Upper lobe of right lung (tissue), 1 donor: ENCODE data around the gene TMPRSS11A. TPM values are rescaled to one million over a fixed set of nuclear protein-coding genes. Genes with fewer than 3 reads are reported as not detected.

ENCODE experiments used
- ATAC-seq: fragments of 200-7000 bp; cut with Tn5 transposase; one replicate; pipeline ENCODE4 v1.9.1; 2020; ENCODE audit warnings: mild to moderate bottlenecking, moderate library complexity
- DNase-seq: peaks from one replicate; pipeline ENCODE4 v3.0.0-alpha.2; 2020
- H3K27ac ChIP-seq: fragments of 200-600 bp; one replicate; pipeline ENCODE4 v1.8.0; 2022
- H3K27me3 ChIP-seq: fragments of 200-600 bp; one replicate; pipeline ENCODE4 v1.8.0; 2022; ENCODE audit warnings: mild to moderate bottlenecking
- H3K36me3 ChIP-seq: fragments of 200-600 bp; one replicate; pipeline ENCODE4 v1.8.0; 2022
- H3K4me1 ChIP-seq: fragments of 200-600 bp; one replicate; pipeline ENCODE4 v1.8.0; 2022
- H3K4me3 ChIP-seq: fragments of 200-600 bp; one replicate; pipeline ENCODE4 v1.8.0; 2022; ENCODE audit warnings: mild to moderate bottlenecking
- H3K9me3 ChIP-seq: fragments of 200-600 bp; one replicate; pipeline ENCODE4 v1.8.0; 2022
- CTCF ChIP-seq: fragments of 200-600 bp; IDR thresholded peaks from one replicate; pipeline ENCODE4 v1.8.0; 2022; ENCODE audit warnings: antibody characterized with exemption
- intact Hi-C: fragments of 100-400 bp; cut with DNase I; formaldehyde crosslinking; loops from one replicate; pipeline ENCODE4 v1.11.0; 2022
- total RNA-seq: library from RNA; stranded (reverse); fragmentation: NEBNext Ultra II Directional; extraction: Animal tissue kit (Norgen Biotek cat#: 25700); gene quantifications from one replicate; pipeline ENCODE4 v1.2.1, GENCODE V29; 2021
- donor health status: DM: no; HTN: yes; CAD: no; lungs with severe emphysema.

The TMPRSS11A gene
- total RNA-seq, 1 donor from 2014 or later = not detected

- H3K4me1 ChIP-seq = no peaks in the 10 kb centered on the region
- intact Hi-C loops = no loop called here
- H3K27ac ChIP-seq = no peak overlapping the region
- H3K27me3 ChIP-seq = no peaks in the 10 kb centered on the region
- H3K4me3 ChIP-seq = no peak overlapping the region
- DNase-seq = no peak
- no peaks in the 10 kb centered on the region for H3K9me3 ChIP-seq
- no peaks in the 10 kb centered on the region for H3K36me3 ChIP-seq
- ATAC-seq = no peak
- TF ChIP-seq CTCF = no peak
Observed at GRCh38 chr4:67915400-67915966, 47.8 kb downstream of the TMPRSS11A start.

- H3K9me3 ChIP-seq = no peaks in the 10 kb centered on the region
- H3K36me3 ChIP-seq = no peaks in the 10 kb centered on the region
- ATAC-seq (no peak), DNase-seq (no peak)
- H3K4me1 ChIP-seq = no peaks in the 10 kb centered on the region
- no peak overlapping the region for H3K27ac ChIP-seq
- intact Hi-C loops = no loop called here
- no peaks in the 10 kb centered on the region for H3K27me3 ChIP-seq
- TF ChIP-seq CTCF = no peak
- no peak overlapping the region for H3K4me3 ChIP-seq
Observed at GRCh38 chr4:67912080-67912479, 51.2 kb downstream of the TMPRSS11A start.

- no peaks in the 10 kb centered on the region for H3K36me3 ChIP-seq
- H3K27me3 ChIP-seq = no peaks in the 10 kb centered on the region
- intact Hi-C loops = no loop called here
- no peak for DNase-seq
- no peak overlapping the region for H3K4me3 ChIP-seq
- no peaks in the 10 kb centered on the region for H3K4me1 ChIP-seq
- ATAC-seq = no peak
- no peaks in the 10 kb centered on the region for H3K9me3 ChIP-seq
- H3K27ac ChIP-seq = no peak overlapping the region
- TF ChIP-seq CTCF = no peak
Observed at GRCh38 chr4:67911638-67912037, 51.7 kb downstream of the TMPRSS11A start.

- DNase-seq (no peak), ATAC-seq (no peak)
- no peak for TF ChIP-seq CTCF
Observed at GRCh38 chr4:67911141-67911540, 52.2 kb downstream of the TMPRSS11A start.

GRCh38 chr4:67910585-67910905, 52.7 kb downstream of the TMPRSS11A start:
- no peak for ATAC-seq
- no peak for TF ChIP-seq CTCF
- H3K27ac ChIP-seq = no peak overlapping the region
- no peak for DNase-seq
- no peaks in the 10 kb centered on the region for H3K36me3 ChIP-seq
- intact Hi-C loops = no loop called here
- H3K27me3 ChIP-seq = no peaks in the 10 kb centered on the region
- no peak overlapping the region for H3K4me3 ChIP-seq
- H3K9me3 ChIP-seq = no peaks in the 10 kb centered on the region
- no peaks in the 10 kb centered on the region for H3K4me1 ChIP-seq

More at GRCh38 chr4:67911141-67911540, 52.2 kb downstream of the TMPRSS11A start:
- Histone ChIP-seq H3K9me3 (no peaks in the 10 kb centered on the region), H3K4me3 (no peak overlapping the region), H3K27me3 (no peaks in the 10 kb centered on the region), H3K36me3 (no peaks in the 10 kb centered on the region), H3K27ac (no peak overlapping the region), H3K4me1 (no peaks in the 10 kb centered on the region)
- intact Hi-C loops = no loop called here
